ENCODE measurements around the gene SPATA1. TPM values are rescaled to one million over a fixed set of nuclear protein-coding genes. Genes with fewer than 3 reads are reported as not detected.
"Not testable (repeated sequence)": the region's sequence is repeated elsewhere in the genome, so short reads cannot be mapped to it uniquely, and the experiment has no call there.

The SPATA1 gene, protein sequence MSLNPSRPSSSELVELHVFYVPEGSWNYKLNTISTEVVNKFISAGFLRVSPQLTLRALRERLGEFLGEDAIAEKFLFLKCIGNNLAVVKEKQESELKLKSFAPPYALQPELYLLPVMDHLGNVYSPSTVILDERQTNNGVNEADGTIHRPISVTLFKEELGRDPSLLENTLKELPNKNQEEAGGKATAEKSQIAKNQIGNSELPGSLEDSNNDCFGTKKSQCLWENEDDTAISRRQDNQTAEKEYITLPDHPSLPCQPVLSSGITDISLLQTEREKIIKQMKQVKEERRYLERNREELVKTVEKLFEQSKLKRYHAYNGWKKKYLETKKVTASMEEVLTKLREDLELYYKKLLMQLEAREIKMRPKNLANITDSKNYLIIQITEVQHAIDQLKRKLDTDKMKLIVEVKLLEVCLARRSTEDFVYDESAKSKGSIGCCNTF
- polyA plus RNA-seq (ENCODE audit: insufficient read length), result 1.8 TPM

DNA sequence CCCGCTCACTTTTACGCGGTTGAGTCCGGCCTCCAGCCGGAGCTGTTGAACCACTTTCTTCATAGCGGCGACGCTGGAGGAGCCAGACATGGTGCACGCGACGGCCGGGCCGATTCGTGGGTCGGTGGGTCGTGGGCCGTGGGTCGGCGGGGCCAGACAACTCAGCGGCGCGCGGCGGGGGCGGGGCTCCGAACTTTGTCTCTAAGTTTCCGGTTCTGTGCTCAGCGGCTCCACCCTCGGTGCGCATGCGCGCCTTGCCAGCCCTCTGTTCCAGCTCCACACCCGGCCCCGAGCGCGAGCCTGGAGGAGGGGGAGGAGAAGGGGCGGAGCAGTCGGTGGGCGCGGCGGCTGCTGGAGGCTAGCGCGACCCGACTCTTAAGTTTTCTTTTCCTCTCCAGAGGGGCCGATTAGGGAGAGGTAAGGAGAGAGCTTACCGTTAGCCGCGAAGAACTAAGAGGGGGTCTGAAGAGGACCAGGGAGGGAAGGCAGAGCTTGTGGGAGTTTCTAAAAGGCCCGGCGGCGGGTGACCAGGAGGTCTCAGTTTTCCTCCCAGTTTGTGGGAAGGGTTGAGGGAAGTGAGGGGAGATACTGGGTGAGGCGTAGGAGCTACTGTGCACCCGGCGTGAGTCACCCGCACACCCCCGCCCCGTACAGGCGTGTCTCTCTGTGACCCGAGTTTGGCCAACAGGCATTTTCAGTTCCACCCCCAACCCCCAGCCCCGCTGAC lies at the start of gene SPATA1, which contains the start of gene GNG5:
TSS of gene SPATA1 (plus strand) at position 385 of the 727 bp plus-strand sequence. CDS start 9,974 bp downstream, outside the sequence.
TSS of gene GNG5 (minus strand) at position 580 of the 727 bp plus-strand sequence. CDS start at position 90, 490 bp downstream.
- peak; percentile 99 for DNase-seq

DNA sequence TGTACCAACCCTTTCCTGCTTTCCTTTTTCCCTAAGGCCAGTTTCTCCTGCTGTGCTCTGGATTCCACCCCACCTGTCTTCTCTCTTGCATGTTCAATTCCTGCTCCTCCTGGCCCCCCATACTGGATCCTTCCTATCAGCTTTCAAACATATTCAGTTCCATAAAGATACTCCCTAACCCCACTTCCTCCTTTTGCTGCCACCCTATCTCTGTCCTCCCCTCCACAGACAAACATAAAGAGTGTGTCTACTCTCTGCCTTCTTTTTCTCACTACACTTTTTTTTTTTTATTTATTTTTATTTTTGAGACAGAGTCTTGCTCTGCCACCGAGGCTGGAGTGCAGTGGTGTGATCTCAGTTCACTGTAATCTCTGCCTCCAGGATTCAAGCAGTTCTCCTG lies 44.1 kb upstream of the SPATA1 start:
- DNase-seq, result no peak

DNA sequence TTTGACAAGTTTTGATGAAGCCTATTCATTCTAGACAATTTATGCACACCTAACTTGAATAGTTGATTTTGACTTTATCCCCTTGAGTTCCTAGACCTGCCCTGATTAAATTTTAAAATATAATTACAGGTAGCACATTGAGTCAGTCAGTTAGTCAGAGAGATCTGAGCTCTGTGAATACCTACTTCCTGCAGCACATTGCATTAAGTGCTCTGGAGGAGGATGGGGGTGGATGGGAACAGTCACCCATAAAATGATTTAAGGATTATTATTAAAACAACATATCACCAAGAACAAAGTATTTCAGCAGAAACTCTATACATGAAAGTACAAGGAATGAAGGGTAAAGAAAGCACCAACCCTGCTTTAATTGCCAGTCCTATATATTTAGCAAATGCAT lies 38.9 kb upstream of the SPATA1 start:
- no peak for DNase-seq

DNA sequence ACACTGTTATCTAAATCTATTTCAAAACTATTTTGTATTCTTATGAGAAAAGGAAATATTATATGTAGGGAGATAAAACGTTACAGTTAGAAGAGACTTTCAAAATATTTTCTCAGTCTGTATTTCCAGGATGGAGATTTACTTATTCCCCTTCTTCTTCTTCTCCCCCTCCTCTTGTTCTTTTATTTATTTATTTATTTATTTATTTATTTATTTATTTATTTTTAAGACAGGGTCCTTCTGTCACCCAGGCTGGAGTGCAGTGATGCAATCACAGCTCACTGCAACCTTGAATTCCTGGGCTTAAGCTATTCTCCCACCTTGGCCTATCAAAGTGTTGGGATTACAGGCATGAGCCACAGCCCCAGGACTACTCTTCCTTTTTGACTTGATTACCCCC lies 30.0 kb upstream of the SPATA1 start:
- no peak for DNase-seq

DNA sequence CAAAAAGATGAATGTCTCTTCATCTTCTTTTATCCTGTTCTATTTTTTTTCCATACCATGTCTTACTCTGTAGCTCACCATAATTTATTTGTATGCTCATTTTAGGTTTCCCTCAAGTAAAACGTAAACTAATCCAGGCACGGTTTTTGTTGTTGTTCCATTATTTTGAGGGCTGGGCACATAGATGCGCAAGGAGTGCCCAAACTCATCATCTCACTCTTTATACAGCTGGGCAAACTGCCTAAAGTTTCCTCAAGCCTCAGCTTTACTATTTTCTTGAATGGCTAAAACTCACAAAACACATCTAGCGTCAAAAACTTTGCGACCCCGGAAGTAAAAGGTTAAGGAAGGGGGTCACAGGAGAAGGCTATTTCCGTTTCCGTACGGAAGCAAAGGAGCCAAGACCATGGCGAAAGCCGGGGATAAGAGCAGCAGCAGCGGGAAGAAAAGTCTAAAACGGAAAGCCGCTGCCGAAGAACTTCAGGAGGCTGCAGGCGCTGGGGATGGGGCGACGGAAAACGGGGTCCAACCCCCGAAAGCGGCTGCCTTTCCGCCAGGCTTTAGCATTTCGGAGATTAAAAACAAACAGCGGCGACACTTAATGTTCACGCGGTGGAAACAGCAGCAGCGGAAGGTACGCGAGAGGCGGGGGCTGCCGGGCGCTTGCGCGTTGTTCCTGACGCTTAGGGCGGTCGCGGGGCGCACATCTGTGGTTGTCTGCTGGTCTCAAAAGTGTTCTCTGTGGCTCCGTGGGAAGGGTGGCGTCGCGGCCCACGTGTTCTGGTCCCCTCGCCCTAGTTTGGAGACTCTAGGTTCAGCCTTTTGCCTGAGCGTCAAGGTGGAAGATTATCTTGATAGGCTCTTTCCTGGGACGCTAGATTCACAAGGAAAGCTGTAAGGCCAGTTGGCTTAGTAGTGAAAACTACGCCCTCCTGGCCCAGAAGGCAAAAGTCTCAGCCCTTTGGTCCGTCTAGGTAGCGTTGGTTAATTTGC lies 27.0 kb upstream of the SPATA1 start, which contains the start of gene RPF1:
TSS of gene RPF1 (plus strand) at position 391 of the 993 bp plus-strand sequence. CDS start at position 407, 16 bp downstream.
- DNase-seq, result peak; percentile 85

DNA sequence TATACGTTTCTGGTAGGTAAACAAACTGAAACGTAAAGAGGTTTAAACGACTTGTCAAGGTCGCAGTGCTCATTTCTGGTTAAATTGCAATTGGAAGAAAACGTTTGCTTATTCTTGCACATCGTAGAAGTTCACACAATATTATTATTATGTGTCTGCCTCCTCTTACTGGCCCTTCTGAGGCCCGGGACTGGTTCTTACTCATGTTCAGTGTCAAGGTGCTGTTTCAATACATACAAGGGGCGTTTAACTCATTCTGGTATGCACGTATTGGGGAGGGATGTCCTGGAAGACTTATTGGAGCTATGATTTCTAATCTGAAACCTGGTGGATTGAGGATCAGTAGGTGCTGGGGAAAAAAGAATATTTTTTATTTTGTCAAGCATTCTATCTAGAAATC lies 26.2 kb upstream of the SPATA1 start:
- DNase-seq, result no peak

DNA sequence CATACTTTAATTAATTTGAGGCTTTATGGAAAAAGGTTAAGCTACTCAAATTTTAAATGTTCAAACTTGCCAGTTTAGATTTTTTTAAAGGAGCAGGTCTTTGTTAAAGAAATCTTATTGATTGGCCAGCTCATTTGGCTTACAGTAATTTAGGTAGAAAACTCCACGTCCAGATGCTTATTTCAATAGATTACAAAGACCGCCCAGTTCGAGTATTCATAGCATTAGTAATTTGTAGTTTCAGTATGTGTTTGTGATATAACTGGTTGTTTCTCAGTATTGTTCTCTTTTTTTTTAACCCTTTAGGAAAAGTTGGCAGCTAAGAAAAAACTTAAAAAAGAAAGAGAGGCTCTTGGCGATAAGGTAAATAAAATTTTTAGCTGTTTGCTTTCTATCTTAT lies 25.5 kb upstream of the SPATA1 start:
- DNase-seq, result no peak

DNA sequence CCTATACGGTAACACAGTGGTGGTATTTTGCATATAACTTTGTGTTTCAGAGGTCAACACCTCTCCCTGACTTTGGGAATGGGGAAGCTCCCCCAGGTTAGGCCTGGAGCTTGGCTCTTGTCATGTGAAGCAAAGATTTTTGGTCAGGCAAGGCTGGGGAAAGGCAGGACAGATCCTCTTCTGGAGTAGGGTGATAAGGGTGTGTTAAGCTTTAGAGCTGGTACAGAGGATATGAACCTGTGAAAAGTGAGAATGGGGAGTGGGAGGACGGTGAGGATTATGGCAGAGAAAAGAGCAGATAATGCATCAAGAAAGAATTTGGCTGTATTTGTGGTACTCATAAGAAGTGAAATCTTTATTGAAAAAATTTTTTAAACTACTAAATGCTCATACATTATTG lies 24.9 kb upstream of the SPATA1 start:
- no peak for DNase-seq

DNA sequence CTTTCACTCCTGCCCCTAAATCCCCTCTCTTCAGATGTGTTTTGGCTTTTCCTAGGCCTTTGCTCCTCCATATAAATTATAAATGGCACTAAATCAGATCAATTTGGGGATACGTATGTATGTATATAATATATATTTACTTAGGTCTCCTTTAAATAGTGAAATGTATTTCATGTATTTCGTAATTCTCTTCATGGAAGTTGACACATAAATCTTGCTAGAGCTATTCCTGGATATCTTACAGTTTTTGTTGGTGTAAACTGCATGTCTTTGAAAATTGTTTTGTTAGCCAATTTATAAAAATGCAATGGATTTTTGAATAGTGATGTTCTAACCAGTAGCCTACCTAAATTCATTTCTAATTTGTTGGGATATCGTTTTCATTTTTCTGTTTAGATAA lies 18.1 kb upstream of the SPATA1 start:
- DNase-seq, result no peak

DNA sequence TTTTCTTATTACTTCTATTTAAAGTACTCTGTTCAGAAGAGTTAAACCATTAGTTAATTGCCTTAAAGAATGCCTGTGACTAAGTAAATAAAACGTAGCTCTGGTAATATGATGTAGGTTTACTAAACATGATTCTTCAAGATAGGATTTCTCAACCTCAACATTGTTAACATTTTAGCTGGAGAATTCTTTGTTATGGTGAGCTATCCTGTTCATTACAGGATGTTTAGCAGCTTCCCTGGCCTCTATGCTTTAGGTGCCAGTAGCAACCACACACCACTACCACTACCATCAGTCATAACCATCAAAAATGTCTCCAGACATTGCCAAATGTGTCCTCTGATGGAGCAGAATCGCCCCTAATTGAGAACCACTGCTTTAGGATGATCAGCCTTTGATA lies 16.4 kb upstream of the SPATA1 start:
- no peak for DNase-seq

DNA sequence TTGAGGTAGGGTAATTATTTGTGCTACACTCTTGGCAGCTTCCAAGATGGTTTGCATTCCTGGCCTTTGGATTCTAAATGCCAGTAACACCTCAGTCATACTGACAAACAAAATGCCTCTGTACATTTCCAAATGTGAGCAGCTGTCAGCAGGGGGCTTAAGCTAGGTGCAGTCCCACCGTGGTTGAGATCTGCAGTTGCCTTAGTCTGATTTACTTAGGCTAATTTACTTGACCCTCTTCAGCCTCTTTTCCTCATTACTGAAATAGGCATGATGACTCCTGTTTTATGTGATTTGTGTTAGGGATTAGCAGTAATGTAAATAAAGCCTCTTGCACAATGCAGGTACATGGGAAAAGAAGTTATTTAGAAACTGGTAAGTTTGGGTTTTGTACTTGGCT lies 13.5 kb upstream of the SPATA1 start:
- DNase-seq, result no peak

DNA sequence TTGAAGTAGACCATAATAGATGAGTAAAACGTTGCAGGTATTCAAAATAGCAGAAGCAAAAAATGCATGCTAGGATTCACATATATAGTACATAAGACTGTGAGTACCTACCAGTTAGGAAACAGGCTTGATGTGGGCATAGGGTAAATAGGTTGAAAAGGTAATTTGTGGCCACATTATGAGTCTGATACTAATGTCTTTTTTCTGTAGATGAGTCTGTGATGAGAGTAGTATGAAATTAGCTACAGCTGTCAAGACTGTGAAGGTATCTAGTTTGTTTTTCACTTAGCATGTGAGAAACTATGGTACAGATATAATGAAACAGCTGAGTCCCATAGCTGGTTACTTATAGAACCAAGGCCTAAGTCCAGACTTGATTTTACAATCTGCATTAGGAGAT lies 12.4 kb upstream of the SPATA1 start:
- no peak for DNase-seq

DNA sequence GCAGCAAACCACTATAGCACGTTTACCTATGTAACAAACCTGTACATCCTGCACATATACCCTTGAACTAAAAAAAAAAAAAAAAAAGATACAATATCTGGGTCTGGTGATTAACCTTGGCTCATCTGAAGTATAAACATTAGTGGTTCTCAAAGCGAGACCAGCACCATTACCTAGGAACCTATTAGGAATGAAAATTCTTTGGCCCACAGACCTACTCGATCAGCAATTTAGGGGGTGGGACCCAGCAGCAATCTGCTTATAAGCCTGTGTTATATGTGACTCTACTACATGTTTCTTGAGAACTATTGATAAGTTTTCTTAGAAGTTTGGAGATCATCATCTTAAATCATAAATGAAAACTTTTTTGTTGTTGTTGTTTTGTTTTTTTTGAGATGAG lies 9.7 kb upstream of the SPATA1 start:
- DNase-seq, result no peak

DNA sequence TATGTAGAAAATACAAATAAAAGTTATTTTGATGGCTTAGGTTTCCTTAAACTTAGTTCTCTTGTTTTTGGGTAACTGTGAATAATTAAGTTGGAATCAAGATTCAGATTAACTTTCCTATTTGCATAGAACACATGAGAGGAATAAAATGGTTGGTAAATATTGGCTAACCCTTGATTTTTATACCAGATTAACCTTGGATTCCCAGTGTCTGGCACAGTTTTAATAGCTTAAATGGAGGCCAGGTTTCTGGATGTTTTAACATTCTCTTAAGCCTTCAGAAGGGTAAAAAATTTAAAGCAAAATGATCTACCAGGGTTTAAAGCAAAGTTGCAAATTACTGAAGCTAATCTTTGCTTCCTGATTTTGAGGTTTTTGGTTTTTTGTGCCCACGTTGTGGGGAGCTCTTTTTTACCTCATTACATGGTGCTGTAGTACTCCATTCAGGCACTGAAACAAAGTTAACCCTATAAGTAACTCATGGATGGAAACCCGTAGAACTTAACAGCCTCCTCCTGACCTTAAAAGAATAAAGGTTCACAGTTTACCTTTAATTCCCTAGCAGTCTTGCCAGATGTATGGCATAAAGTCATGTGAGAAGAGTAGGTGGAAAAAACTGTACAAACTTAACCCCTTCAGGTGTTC lies 8.4 kb upstream of the SPATA1 start:
- DNase-seq, result no peak

DNA sequence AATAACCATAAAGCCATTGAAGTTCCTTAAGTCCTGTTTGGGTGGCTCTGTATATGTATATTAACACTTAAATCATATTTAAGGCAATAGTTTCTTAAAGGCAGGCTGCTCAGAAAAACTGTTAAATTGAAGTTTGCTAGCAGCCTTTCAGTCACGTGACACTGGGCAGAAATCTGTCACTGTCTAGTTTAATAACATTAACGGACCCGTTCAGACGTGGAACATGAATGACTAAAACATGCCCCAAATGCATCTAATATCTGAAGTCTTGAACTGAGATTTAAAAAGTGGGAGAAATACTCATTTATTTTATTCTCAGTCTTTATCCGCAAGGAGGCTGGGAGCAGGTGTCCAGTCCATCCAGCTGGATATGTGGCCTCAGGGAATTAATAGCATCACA lies 3.3 kb upstream of the SPATA1 start:
- no peak for DNase-seq

DNA sequence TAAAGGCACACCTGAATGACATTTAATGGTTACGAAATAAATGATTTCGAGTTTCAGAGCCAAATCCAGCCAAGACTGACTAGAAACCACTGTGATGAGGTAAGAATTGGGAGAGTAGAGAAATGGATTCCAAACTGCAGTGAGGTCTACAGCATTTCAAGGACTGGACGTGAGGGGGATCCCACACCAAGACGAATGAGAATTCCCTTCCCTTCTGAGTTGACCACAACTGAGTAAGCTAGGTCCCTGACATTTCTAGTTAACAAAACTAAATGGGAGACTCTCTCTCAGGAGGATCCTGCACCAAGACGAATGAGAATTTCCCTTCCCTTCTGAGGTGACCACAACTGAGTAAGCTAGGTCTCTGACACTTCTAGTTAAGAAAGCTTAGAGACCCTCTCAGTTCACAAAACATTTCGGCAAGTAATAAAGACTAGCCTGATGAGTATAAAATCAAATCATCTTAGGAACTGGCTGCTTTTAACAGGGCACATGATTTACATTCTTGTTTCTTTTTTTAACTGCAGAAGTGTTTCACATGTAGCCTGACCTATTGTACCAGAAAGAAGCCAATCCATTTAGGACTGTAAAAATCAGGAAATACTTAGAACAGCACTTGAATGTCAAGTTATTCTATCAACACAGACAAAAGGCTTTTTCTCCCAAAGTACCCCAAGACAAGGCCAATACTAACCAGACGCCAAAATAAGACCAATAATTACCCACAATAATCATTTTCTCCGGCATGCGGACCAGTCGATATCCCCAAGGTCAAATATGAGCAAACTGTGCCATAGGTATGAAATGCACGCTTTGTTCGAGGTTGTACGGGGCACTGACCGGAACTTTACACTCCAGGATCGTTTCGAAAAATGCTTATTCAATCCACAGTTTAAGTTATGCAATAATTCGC lies 1.4 kb upstream of the SPATA1 start:
- DNase-seq, result peak; percentile 19

DNA sequence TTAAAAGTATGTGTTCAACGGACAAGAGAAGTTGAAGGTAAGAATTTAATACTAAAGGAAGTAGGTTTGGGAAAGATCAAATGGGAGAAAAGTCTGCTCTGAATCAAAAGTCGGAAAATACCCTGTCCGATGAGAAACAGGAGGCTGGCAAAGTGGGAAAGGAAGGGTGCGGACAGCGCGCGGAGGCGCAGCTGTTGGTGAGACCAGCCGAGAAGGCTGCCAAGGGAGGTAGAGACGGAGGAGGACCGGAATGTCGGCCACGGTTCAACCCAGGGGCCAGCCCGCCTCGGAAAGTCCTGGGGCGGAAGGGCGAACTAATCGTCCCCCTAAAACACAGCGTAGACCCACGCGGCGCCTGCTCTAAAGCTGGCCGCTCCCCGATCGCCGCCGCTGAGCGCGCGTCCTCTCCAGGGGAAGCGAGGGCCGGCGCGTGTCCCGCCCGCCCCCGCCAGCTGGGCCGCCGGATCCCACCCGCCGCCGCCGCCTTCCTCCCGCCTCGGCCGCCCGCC lies 639 bp upstream of the SPATA1 start:
- peak; percentile 79 for DNase-seq

DNA sequence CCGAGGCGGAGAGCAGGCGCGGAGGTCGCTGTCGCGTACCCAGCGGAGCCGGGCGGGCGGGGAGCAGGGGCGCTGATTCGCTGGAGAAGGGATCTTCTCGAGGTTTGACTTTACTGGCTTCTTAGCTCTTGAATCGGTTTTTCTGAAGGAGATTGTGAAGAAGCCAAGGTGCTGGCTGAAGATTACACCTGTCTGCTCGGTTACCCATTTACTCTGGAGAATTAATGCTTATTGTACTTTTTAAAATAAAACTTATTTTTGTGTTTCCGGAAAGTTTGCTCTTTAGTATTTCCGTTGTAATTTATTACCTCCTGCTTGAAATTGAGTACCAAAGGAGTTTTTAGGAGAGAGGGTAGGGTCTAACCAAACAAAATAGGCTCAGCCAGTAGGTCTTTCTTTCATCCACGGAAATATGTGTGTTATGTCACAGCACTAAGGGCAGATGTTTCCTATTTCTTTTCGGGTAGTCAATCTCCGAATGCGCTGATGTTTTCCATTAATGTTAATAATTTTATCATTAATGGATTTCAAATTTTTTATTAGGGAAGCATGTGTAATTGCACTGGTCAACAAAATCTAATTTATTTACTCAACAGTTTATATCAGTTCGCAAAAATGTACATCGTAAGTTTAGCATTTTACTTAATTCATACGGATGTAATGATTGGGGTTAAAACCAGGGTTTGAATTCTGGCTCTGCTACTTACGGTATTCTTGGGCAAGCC lies 705 bp downstream of the SPATA1 start:
- no peak for DNase-seq

DNA sequence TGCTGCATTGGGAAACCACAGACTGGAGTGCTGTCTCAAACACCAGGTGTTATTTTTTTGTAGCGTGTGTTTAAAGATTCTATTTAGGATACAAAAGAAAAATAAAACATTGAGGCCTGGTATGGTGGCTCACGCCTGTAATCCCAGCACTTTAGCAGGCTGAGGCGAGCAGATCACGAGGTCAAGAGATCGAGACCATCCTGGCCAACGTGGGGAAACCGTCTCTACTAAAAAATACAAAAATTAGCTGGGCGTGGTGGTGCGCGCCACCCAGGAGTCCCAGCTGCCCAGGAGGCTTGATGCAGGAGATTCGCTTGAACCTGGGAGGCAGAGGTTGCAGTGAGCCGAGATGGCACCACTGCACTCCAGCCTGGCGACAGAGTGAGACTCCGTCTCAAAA lies 1.7 kb downstream of the SPATA1 start:
- DNase-seq, result not testable (repeated sequence)

DNA sequence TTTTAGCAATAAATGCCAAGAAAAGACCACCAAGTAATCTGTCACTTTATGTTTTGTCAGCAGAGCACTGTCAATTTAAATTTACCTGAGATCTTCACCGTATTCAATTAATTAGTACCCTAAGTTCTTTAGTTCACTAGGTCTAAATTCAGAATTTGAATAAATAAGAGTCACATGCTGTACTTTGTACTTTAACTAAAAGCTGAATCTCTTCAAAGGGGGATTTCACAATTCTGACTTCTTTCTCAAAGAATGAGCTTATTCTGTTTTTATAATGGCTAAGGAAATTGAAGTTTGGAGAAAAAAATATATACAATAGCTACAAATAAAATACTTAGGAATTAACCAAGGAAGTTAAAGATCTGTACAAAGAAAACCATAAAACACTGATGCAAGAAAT lies 2.3 kb downstream of the SPATA1 start:
- DNase-seq, result no peak
